HG03442 (cell line): ENCODE results near the gene CLMN.
"Not testable (repeated sequence)": the region's sequence is repeated elsewhere in the genome, so short reads cannot be mapped to it uniquely, and the experiment has no call there.

ENCODE experiments used
- ATAC-seq: cut with Tn5 transposase; IDR thresholded peaks from one replicate; pipeline ENCODE4 v1.9.1; 2021; ENCODE audit warnings: mild to moderate bottlenecking, moderate library complexity; ENCODE audit not compliant: unreplicated experiment

CLMN gene

DNA sequence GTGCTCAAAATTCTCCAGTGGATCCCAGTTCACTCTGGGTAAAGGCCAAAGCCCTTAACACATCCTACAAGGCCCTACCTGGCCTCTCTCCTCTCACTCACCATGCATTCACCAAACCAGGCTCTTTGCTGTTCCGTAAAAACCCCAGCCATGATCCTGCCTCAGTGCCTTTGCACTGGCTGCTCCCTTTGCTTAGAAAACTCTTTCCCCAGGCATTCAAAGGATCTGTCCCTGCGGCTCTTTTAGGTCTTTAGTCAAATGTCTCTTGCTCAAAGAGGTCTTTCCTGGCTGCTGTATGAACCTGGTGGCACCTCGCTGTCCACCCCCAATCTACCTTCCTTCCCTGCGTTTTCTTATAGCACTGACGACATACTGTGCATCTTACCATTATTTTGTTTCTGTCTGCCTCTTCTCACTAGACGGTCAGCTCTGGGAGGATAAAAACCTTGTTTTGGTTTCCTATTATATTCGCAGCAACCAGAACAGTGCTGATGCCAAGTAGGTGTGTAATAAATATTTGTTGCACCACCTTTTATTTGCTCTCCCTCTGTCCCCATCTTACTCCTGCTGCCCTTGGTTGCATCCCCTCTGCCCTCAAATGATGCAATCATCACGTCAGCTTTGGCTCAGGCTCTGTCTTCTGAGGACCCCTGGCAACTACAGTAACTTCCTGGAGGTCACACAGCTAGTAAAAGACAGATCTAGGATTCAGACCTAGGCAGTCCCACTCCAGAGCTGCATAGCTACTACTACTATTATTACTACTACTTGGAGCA is 138.6 kb downstream of the CLMN start:
- no peak for ATAC-seq

DNA sequence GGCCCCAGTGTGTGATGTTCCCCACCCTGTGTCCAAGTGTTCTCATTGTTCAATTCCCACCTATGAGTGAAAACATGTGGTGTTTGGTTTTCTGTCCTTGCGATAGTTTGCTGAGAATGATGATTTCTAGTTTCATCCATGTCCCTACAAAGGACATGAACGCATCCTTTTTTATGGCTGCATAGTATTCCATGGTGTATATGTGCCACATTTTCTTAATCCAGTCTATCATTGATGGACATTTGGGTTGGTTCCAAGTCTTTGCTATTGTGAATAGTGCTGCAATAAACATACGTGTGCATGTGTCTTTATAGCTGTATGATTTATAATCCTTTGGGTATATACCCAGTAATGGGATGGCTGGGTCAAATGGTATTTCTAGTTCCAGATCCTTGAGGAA is 144.0 kb downstream of the CLMN start:
- ATAC-seq = not testable (repeated sequence)

DNA sequence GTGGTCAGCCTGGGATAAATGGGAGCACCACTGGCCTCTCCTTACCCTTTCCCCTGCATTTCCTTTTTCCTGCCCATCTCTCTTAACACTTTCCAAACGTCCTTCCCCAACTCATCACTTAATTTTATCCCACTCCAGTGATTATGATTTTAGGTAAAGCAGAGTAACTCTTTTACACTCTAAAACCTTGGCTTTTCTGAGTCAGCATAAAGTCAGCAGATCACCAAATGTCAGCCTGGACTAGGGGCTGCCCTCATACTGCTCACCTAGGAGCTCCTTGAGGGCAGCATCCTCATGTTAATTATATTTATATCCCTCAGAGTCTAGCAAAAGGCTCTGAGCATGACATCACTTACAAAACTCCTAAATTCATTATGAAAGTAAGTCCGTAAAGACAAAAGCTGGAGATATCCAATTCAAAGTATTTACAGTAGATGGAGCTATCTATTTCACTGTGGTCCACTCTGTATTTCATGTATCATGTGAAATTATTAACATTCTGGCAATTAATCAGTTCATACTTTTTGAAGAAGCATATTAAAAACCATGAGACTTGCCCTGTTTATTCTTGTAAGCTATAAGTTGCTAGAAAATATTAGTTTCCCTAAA is 145.4 kb downstream of the CLMN start:
- no peak for ATAC-seq

- ATAC-seq = no peak
Observed at GRCh38 chr14:95173518-95173917, 146.2 kb downstream of the CLMN start.

DNA sequence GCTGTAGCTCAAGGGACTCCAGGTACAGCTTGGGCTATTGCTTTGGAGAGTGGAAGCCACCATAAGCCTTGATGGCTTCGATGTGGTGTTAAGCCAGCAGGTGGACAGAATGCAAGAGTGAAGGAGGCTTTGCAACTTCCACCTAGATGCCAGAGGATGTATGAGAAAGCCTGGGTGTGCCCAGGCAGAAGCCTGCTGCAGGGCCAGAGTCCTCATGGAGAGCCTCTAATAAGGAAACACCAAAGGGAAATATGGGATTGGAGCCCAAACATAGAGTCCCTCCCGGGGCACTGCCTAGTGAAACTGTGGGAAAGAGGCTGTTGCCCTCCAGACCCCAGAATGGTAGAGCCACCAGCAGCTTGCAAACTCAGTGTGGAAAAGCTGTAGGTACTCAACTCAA is 152.5 kb downstream of the CLMN start:
- ATAC-seq = no peak

DNA sequence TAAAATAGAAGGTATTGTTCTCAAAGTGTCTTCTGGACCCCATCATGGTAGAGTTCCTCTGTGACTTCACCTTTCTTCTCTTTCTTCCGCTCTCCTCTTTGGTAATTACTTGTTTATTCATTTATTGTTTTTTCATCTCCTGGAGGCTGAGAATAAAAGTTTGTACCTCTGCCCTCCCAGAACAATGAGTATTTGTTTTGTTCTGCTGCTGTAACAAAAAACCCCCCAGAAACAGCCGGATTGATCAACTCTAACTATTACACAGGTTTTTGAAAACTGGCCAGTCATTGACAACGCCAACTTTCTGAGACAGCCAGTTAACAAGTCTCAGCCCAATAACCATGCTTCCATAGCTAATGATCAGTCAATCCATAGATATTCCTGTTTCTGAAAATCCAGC is 154.2 kb downstream of the CLMN start:
- no peak for ATAC-seq

DNA sequence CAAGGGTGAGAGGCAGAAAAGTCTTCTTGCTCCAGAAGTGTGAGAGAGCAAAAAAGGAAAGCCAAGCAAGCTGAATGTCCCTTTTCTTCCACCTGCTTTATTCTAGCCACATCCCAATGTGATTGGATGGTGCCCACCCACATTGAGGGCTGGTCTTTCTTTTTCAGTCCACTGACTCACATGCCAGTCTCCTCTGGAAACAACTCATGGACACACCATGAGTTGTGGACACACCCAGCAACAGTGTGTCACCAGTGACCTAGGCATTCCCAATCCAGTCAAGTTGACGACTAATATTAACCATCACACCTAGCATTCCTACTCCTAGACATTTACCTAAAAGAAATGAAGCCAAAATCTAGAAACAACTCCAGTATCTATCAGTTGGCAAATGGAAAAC is 155.2 kb downstream of the CLMN start:
- ATAC-seq = no peak

GRCh38 chr14:95163666-95164065 is 156.0 kb downstream of the CLMN start:
- no peak for ATAC-seq

DNA sequence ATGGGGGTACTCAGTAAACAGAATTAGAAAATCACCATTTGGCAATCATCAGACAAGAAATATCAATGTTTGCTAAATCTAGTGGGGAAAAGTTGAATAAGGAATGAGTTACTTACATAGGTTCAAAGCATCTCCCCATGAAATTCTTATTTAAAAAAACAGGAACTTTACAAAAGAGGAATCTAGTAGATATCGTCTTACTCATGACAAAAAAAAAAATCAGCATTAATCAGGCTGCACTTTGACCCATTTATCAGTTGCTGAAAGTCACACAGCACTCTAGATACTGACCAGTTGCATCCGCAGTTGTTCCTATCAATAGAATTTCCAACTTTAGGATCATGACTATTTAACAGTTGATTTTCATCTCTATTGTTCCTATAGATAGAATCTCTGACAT is 156.6 kb downstream of the CLMN start:
- ATAC-seq = no peak

DNA sequence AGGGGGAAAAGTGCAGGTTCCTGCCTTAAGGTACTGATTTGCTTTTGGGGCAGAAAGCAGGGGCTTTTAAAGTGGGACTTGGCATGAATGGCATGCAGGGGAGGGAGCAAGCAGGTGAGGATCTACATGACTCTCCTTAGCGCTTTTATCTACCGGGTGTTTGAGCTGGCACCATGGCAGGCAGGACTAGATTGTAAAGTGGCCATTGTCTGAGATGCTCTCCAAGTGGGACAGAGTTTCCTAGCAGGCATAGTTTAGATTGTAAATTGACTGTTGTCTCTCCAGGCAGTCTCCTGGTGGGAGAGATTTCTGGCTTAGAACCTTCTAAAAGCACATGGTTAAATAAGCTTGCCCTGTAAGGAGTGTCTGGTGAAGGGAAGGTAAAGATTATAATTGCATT is 157.1 kb downstream of the CLMN start:
- ATAC-seq = no peak

DNA sequence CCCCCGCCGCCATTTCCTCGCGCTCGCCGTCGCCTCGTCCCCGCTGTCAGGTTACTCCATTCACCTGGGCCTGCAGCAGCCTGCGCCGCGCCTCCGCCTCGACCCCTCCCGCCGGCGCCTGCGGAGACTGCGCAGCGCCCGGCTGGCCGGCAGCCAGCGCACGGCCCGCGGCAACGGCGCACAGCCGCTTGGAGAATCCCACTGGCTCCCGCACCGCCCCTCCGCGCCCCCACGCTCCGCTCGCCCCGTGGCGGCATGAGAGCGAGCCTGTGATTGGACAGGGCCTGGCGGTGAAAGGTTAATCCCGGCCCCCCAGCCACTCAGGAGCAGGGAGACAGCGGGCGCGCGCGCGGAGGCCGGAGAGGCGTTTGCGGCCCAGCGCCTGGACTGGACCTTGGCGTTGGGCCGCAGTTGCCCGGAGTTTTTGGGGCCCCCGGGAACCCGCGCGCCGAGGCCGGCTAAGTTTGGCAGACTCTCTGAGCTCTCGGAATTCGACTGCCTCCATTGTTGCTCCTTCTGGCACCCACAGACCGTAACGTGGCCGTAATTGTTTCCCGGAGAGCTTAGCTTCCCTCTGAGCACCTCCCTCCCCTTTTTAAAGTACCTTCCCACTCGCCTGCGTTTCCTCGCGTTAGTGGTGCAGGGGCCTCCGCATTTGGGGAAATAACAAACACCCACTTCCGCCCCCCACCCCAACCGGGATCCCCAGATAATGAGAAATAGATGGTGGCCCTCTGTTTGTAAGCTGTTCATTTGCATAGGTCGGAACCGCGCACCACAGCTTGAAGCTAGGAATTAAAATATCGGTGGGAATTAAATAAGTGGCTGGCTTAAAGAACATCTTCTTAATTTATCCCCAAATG is 162.2 kb downstream of the CLMN start, which contains the start of gene DICER1:
Gene DICER1 (minus strand): TSS at position 203 of the 863 bp plus-strand sequence. CDS start 24,071 bp downstream, outside the sequence.
- peak; percentile 70 for ATAC-seq

DNA sequence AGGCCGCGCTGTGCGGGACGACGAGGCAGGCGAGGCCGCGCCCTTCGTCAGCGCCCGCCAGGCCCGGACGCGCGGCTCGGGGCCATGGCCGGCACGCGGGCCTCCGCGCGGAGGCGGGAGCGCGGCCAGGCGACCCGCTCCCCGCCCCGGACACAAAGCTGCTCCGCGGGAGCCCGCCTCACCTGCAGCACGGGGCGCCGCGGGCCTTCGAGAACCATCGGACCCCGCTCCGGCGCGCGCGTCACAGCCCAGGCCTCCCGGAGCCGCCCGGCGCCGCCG is 162.7 kb downstream of the CLMN start:
- no peak for ATAC-seq

- peak; percentile 33 for ATAC-seq
Observed at GRCh38 chr14:95156161-95157047, 163.3 kb downstream of the CLMN start.

DNA sequence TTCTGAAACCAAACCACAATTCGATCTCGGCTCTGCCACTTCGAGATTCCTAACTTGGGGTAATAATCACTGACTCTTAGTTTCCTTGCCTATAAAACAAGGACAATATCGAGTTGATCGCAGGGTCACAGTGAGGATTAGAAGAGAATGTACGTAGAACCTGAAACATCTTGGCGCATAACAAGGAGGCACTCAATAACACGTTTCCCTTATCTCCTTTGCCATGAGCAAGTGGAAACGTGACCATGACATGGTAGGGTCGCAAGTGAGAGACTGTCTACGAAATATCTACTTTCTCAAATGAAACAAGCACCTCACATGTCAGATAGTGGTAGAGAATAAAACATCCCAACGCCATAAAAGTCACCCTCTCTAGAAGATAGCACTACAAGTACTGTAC is 164.7 kb downstream of the CLMN start:
- ATAC-seq = no peak

- ATAC-seq = no peak
Observed at GRCh38 chr14:95153866-95154265, 165.8 kb downstream of the CLMN start.

- ATAC-seq = no peak
Observed at GRCh38 chr14:95151561-95151960, 168.1 kb downstream of the CLMN start.

DNA sequence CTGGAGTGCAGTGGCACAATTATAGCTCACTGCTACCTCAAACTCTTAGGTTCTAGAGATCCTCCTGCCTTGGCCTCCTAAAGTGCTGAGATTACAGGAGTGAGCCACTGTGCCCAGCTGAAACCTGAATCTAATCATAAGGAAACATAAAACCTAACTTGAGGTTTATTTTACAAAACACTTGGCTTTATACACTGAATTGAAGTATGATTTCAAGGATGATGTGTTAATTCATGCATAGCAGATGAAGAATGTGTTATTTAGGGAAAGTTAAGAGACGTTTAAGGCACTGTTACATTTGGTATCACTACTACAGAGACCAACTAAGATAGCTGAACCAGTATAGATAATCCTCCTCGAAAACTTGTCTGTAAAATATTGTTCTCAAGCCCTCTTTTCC is 168.8 kb downstream of the CLMN start:
- ATAC-seq = no peak

GRCh38 chr14:95149441-95149840 is 170.3 kb downstream of the CLMN start:
- ATAC-seq = no peak

DNA sequence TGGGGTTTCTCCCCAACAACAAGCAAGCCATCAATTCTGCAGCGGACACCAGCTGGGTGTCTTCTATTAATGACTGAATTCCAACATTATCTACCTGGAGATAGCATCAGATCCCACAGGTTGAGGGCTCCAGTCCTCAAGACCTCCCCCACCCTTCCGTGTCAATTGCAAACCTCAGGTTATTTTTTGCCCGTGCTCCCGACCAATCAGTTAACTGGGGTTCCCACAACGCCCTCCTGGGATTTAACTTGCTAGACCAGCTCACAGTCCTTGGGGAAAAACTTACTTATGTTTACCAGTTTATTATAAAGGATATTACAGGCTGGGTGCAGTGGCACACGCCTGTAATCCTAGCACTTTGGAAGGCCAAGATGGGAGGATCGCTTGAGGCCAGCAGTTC is 172.1 kb downstream of the CLMN start:
- ATAC-seq = no peak

DNA sequence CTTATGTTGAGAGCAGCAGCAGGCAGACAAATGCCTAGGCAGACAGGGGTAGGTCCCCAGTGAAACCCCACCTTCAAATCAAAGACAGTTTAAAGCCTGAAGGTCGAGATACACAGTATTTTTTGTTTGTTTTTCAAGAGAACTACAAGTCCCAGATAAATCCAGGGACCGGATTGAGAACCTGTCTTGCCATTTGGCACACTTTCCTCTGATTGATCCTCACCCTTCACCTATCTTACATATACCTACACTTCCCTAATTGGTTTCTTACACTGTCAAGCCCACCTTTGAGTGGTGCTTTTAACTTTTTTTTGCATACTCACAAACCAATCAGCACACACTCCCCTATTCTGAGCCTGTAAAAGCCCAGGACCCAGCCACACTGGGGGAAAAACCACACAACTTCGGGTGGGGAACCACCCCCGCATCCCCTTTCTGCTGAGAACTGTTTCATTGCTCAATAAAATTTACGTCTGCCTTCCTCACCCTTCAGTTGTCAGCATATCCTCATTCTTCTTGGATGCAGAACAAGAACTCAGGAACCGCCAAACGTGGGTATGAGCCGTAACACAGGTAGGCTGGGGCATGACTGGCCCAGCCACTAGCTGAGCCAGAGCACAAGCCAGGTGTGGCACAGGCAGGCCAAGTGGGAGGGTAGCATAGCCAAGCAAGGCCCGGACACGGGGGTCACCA is 173.5 kb downstream of the CLMN start:
- no peak for ATAC-seq
